IMR-90 (cell line): ENCODE data around the gene LDHA. TPM values are rescaled to one million over a fixed set of nuclear protein-coding genes. Genes with fewer than 3 reads are reported as not detected.

ENCODE experiments used
- ATAC-seq: fragments of 200-7000 bp; cut with Tn5 transposase; 2 replicates; pipeline ENCODE4 v1.9.1; 2020; ENCODE audit warnings: low read depth, mild to moderate bottlenecking, moderate library complexity
- BruUV-seq: library from RNA; stranded (reverse); fragments of 400-500 nt; replicated peaks from 2 replicates; lab custom pipeline; 2021; lab: Mats Ljungman, UMichigan
- CTCF ChIA-PET: fragments of 300-600 bp; formaldehyde crosslinking; extraction: SDS; loops from one replicate; lab custom pipeline; 2021; ENCODE audit warnings: antibody characterized with exemption; lab: Yijun Ruan, JAX
- POLR2A ChIA-PET: fragments of 300-600 bp; sonication (Branson Sonifier 250); formaldehyde crosslinking; loops from one replicate; lab custom pipeline; 2022; ENCODE audit warnings: antibody characterized with exemption; ENCODE audit not compliant: unreplicated experiment; lab: Charles Lee
- DNase-seq: peaks from one replicate; pipeline ENCODE4 v3.0.0; 2013
- H2AFZ ChIP-seq: replicated peaks from 2 replicates; pipeline ENCODE3; 2013; ENCODE audit warnings: low read length, mild to moderate bottlenecking; ENCODE audit not compliant: poor library complexity
- H2AK5ac ChIP-seq: 2 replicates; pipeline ENCODE4 v1.6.1; 2013; ENCODE audit warnings: low read depth, low read length, inconsistent platforms
- H2AK9ac ChIP-seq: replicated peaks from 2 replicates; pipeline ENCODE3; 2013; ENCODE audit warnings: mild to moderate bottlenecking, low read depth, low read length, moderate library complexity; ENCODE audit not compliant: poor library complexity
- H2BK120ac ChIP-seq: 2 replicates; pipeline ENCODE4 v1.6.1; 2013; ENCODE audit warnings: low read depth, low read length, inconsistent platforms
- H2BK15ac ChIP-seq: 3 replicates; pipeline ENCODE4 v1.6.1; 2013; ENCODE audit warnings: low read depth, low read length, inconsistent platforms
- H2BK20ac ChIP-seq: 2 replicates; pipeline ENCODE4 v1.6.1; 2013; ENCODE audit warnings: low read depth, mild to moderate bottlenecking, inconsistent platforms, low read length, moderate library complexity
- H2BK5ac ChIP-seq: 2 replicates; pipeline ENCODE4 v1.6.1; 2013; ENCODE audit warnings: mild to moderate bottlenecking, low read depth, low read length, inconsistent platforms; ENCODE audit not compliant: poor library complexity, severe bottlenecking
- H3K14ac ChIP-seq: replicated peaks from 2 replicates; pipeline ENCODE4 v1.6.1; 2013; ENCODE audit warnings: low read depth, low read length, inconsistent platforms
- H3K18ac ChIP-seq: 2 replicates; pipeline ENCODE4 v1.6.1; 2013; ENCODE audit warnings: low read depth, low read length, control low read depth
- H3K23ac ChIP-seq: 2 replicates; pipeline ENCODE4 v1.6.1; 2013; ENCODE audit warnings: low read depth, low read length, inconsistent platforms
- H3K27ac ChIP-seq: 2 replicates; pipeline ENCODE4 v1.5.1; 2013; ENCODE audit warnings: mild to moderate bottlenecking, control low read depth, low read length; ENCODE audit not compliant: insufficient read depth
- H3K27me3 ChIP-seq: 2 replicates; pipeline ENCODE4 v1.6.1; 2013; ENCODE audit warnings: low read length; ENCODE audit not compliant: control insufficient read depth, insufficient read depth
- H3K36me3 ChIP-seq: 2 replicates; pipeline ENCODE4 v1.6.1; 2013; ENCODE audit warnings: low read length, mixed read lengths; ENCODE audit not compliant: control insufficient read depth, insufficient read depth
- H3K4ac ChIP-seq: 2 replicates; pipeline ENCODE4 v1.6.1; 2013; ENCODE audit warnings: low read depth, low read length, inconsistent platforms
- H3K4me1 ChIP-seq: 2 replicates; pipeline ENCODE4 v1.6.1; 2013; ENCODE audit warnings: low read length, mixed read lengths; ENCODE audit not compliant: control insufficient read depth, insufficient read depth
- H3K4me2 ChIP-seq: 2 replicates; pipeline ENCODE4 v1.6.1; 2013; ENCODE audit warnings: low read depth, mild to moderate bottlenecking, control low read depth, low read length, moderate library complexity
- H3K4me3 ChIP-seq: 2 replicates; pipeline ENCODE4 v1.5.1; 2013; ENCODE audit warnings: low read depth, mild to moderate bottlenecking, control low read depth, low read length, moderate library complexity; ENCODE audit not compliant: insufficient read depth
- H3K56ac ChIP-seq: 2 replicates; pipeline ENCODE4 v1.6.1; 2013; ENCODE audit warnings: low read length, inconsistent platforms; ENCODE audit not compliant: insufficient read depth; ENCODE audit errors: extremely low read depth
- H3K79me1 ChIP-seq, 2 experiments: 2 replicates each; pipeline ENCODE4 v1.6.1; 2013; ENCODE audit warnings: low read length in 2 of 2, inconsistent platforms in 1 of 2, low read depth in 1 of 2
- H3K9ac ChIP-seq: 2 replicates; pipeline ENCODE4 v1.6.1; 2013; ENCODE audit warnings: low read depth, low read length, control low read depth
- H3K9me1 ChIP-seq: 2 replicates; pipeline ENCODE4 v1.6.1; 2013; ENCODE audit warnings: low read length, inconsistent platforms; ENCODE audit not compliant: insufficient read depth
- H3K9me3 ChIP-seq: 2 replicates; pipeline ENCODE4 v1.6.1; 2013; ENCODE audit warnings: low read length; ENCODE audit not compliant: control insufficient read depth, insufficient read depth
- H4K20me1 ChIP-seq: 2 replicates; pipeline ENCODE4 v1.6.1; 2013; ENCODE audit warnings: low read length, inconsistent platforms; ENCODE audit not compliant: insufficient read depth
- H4K5ac ChIP-seq: 2 replicates; pipeline ENCODE4 v1.6.1; 2013; ENCODE audit warnings: mild to moderate bottlenecking, low read depth, low read length, control low read depth
- H4K8ac ChIP-seq, 2 experiments: 2 replicates each; pipeline ENCODE4 v1.6.1; 2013; ENCODE audit warnings: low read depth in 2 of 2, low read length in 2 of 2, control low read depth in 1 of 2, inconsistent platforms in 1 of 2
- H4K91ac ChIP-seq: 2 replicates; pipeline ENCODE4 v1.6.1; 2013; ENCODE audit warnings: low read depth, low read length, inconsistent platforms; ENCODE audit not compliant: insufficient read depth
- BHLHE40 ChIP-seq: fragments of 150-350 bp; IDR thresholded peaks from 2 replicates; pipeline ENCODE4 v1.6.1; 2016; ENCODE audit warnings: mild to moderate bottlenecking, low read depth, low read length
- CEBPB ChIP-seq: IDR thresholded peaks from 2 replicates; pipeline ENCODE4 v1.6.1; 2012; ENCODE audit warnings: low read depth, low read length, improper control_type of control experiment
- CHD1 ChIP-seq: IDR thresholded peaks from 2 replicates; pipeline ENCODE4 v1.6.1; 2012; ENCODE audit warnings: low read depth, low read length, improper control_type of control experiment
- MAZ ChIP-seq: IDR thresholded peaks from 2 replicates; pipeline ENCODE4 v1.6.1; 2012; ENCODE audit warnings: low read depth, mild to moderate bottlenecking, low read length, improper control_type of control experiment, moderate library complexity, borderline replicate concordance
- NFE2L2 ChIP-seq: fragments of 150-350 bp; IDR thresholded peaks from 2 replicates; pipeline ENCODE4 v1.6.1; 2016; ENCODE audit warnings: low read depth, mild to moderate bottlenecking, low read length
- POLR2A ChIP-seq: IDR thresholded peaks from 2 replicates; pipeline ENCODE4 v1.6.1; 2012; ENCODE audit warnings: mild to moderate bottlenecking, low read depth, low read length
- RCOR1 ChIP-seq: IDR thresholded peaks from 2 replicates; pipeline ENCODE4 v1.6.1; 2012; ENCODE audit warnings: mild to moderate bottlenecking, low read length, improper control_type of control experiment; ENCODE audit not compliant: insufficient replicate concordance
- RFX5 ChIP-seq: IDR thresholded peaks from 2 replicates; pipeline ENCODE4 v1.8.0; 2012; ENCODE audit warnings: low read depth, mild to moderate bottlenecking, low read length, moderate library complexity
- SMC3 ChIP-seq: fragments of 150-350 bp; IDR thresholded peaks from 2 replicates; pipeline ENCODE4 v1.6.1; 2016; ENCODE audit warnings: low read depth, mild to moderate bottlenecking, antibody characterized with exemption, low read length, moderate library complexity
- WGBS, 2 experiments: methylation state at CpG; one replicate each; pipeline versions ENCODE4 v1.1.5 to v1.1.7; 2013; ENCODE audit warnings: missing lambda C conversion rate in 2 of 2; ENCODE audit not compliant: insufficient read length in 1 of 2; ENCODE audit errors: extremely low coverage in 2 of 2; 5-methylcytosine and 5-hydroxymethylcytosine counted together
- dilution Hi-C: fragments of 300-500 bp; cut with HindIII; formaldehyde crosslinking; loops from one replicate; pipeline ENCODE4 v1.14.3; 2018; ENCODE audit warnings: low sequenced_read_pairs; ENCODE audit not compliant: unreplicated experiment
- in situ Hi-C: fragments of 300-500 bp; cut with MboI; formaldehyde crosslinking; loops from 3 replicates; pipeline ENCODE4 v1.14.3; 2019; ENCODE audit warnings: low sequenced_read_pairs, inconsistent platforms, mixed read lengths
- intact Hi-C: fragments of 100-400 bp; cut with micrococcal nuclease; formaldehyde crosslinking; loops from 2 replicates; pipeline ENCODE4 v1.10.0; 2022
- polyA plus RNA-seq, 3 experiments: library from polyadenylated mRNA; depleted of rRNA; stranded (reverse); fragments of >200 nt; gene quantifications; 2 replicates each; pipeline ENCODE4 v1.2.3, GENCODE V29; 2012; ENCODE audit warnings: low replicate concordance in 1 of 3
- total RNA-seq: library from RNA; depleted of rRNA; stranded (reverse); fragments of >200 nt; gene quantifications from 2 replicates; pipeline ENCODE4 v1.2.3, GENCODE V29; 2012

LDHA gene
- total and polyA plus RNA-seq, 2 of the 4 experiments (the other 2 are of a cell fraction): 1,735 to 1,813 TPM

DNA sequence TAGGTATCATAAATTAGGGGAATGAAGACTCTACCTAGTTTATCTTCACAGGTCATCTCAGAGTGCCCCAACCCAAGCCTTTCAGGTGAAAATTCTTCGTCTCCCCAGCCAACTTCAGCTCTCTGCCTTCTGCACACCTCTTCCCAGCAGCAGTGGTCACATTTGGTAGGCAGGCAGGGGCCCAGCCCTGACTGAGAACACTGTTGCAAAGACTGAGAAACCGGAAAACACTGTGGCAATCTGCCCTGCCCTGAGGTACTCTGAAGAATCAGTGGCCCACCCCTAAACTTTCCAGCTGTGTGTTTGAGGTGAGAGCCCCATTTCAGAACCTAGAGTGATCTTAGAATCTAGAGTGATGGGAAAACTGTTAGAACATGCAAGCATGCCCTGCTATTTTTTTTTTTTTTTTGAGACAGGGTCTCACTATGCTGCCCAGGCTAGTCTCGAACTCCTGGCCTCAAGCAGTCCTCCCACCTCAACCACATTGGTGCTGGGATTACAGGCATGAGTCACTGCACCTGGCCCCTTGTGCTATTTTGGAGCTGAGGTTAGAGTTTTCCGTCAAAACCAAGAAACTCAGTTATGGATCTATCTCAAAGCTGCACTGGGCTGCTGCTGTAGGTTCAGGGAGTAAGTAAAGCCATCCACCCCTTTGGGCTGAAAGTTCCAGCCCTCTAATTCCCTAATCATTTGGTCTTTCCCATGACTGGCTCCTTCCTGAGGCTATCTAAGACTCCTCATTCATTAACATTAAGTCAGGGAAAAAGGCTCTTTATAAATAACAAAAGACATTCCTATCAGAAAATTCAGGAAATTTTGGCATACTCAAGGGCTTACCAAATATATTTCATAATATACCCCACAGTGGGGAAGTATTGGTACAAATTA lies 1.7 kb upstream of the LDHA start:
- H2AK9ac ChIP-seq: no peak overlapping the region
- peaks cover 9% of the 10 kb centered on the region for H3K36me3 ChIP-seq
- 0 out of 2 replicates have a peak overlapping the region, but pooled peaks have one; percentile 35 for H2AK5ac ChIP-seq
- TF ChIP-seq NFE2L2 (no peak), CEBPB (no peak), CHD1 (no peak), BHLHE40 (no peak), MAZ (no peak), RFX5 (no peak), SMC3 (no peak), RCOR1 (no peak), POLR2A (no peak)
- no peak overlapping the region for H3K14ac ChIP-seq
- WGBS, 2 experiments: no CpG with 5 or more reads among the region's 4 CpGs
- POLR2A ChIA-PET: no interaction called here
- no peak overlapping the region for H3K4ac ChIP-seq
- H3K9ac ChIP-seq: no peak overlapping the region
- in situ Hi-C loops: no loop called here
- peak overlapping the region; percentile 41; the same call in 1 of the 3 replicates for H2BK15ac ChIP-seq
- no peaks in the 10 kb centered on the region for H3K9me3 ChIP-seq
- no peak overlapping the region for H4K8ac ChIP-seq
- intact Hi-C loops: loop anchor here (10.0 kb wide), 1 partner anchor 242 kb away; the partner anchor contains the start of gene SPTY2D1
- H3K9me1 ChIP-seq: no peaks in the 10 kb centered on the region
- no peak overlapping the region for H3K4me2 ChIP-seq
- H4K91ac ChIP-seq: no peak overlapping the region
- H2BK5ac ChIP-seq: no peak overlapping the region
- H3K4me3 ChIP-seq: no peak overlapping the region
- no peak overlapping the region for H3K27ac ChIP-seq
- DNase-seq (no peak), ATAC-seq (no peak)
- dilution Hi-C loops: no loop called here
- no peak overlapping the region for H3K18ac ChIP-seq
- H3K56ac ChIP-seq: no peak overlapping the region
- peaks cover 0 to 22% of the 10 kb centered on the region in 2 experiments; a peak in 2 of 4 replicates for H3K79me1 ChIP-seq
- no peak overlapping the region for H2AFZ ChIP-seq
- no peak overlapping the region for H4K5ac ChIP-seq
- CTCF ChIA-PET: interaction anchor here (0.6 kb wide), 1 partner anchor 9 kb away, joined by 4 read pairs; no protein-coding TSS in a partner anchor
- no peaks in the 10 kb centered on the region for H3K27me3 ChIP-seq
- no peak overlapping the region for H3K23ac ChIP-seq
- BruUV-seq: no TSS peak
- H2BK120ac ChIP-seq: no peak overlapping the region
- H3K4me1 ChIP-seq: peaks cover 6% of the 10 kb centered on the region
- H2BK20ac ChIP-seq: no peak overlapping the region; the same call in 1 of the 2 replicates
- peaks cover 30% of the 10 kb centered on the region for H4K20me1 ChIP-seq
